HCT116 (cell line): ENCODE data around the gene MPV17L. TPM values are rescaled to one million over a fixed set of nuclear protein-coding genes. Genes with fewer than 3 reads are reported as not detected.
A peak's percentile ranks its signal among the peaks of the same experiment; 100 is the strongest.

Source experiments
- ATAC-seq: fragments of 200-7000 bp; cut with Tn5 transposase; 2 replicates; pipeline ENCODE4 v1.9.1; 2020; ENCODE audit warnings: mild to moderate bottlenecking, moderate library complexity
- BruUV-seq: library from RNA; stranded (reverse); fragments of 400-500 nt; replicated peaks from 2 replicates; lab custom pipeline; 2021; lab: Mats Ljungman, UMichigan
- CTCF ChIA-PET: fragments of 300-600 bp; sonication (Branson Sonifier 250); formaldehyde crosslinking; loops from one replicate; lab custom pipeline; 2021; ENCODE audit warnings: antibody characterized with exemption; lab: Charles Lee
- POLR2A ChIA-PET: fragments of 300-600, 350-600 bp; sonication (Branson Sonifier 250); formaldehyde crosslinking; loops from one replicate; lab custom pipeline; 2021; ENCODE audit warnings: antibody characterized with exemption; lab: Charles Lee
- RAD21 ChIA-PET, 2 experiments: fragments of 300-600 bp; sonication (Branson Sonifier 250); formaldehyde crosslinking; loops; one replicate each; lab custom pipeline; 2023; ENCODE audit warnings: low total read pairs in 2 of 2; ENCODE audit not compliant: uncharacterized antibody in 2 of 2, unreplicated experiment in 2 of 2, low non-redundant PET in 1 of 2; lab: Charles Lee
- DNase-seq: peaks from one replicate; pipeline ENCODE4 v3.0.0-alpha.2; 2010; ENCODE audit warnings: low read depth, low spot score
- H2AFZ ChIP-seq: fragments of 200-600 bp; shearing (Covaris generic), sonication (generic); 2 replicates; pipeline ENCODE4 v1.6.1; 2017; ENCODE audit warnings: low read depth, mixed run types, mixed read lengths, antibody characterized with exemption, low read length; ENCODE audit not compliant: poor library complexity, severe bottlenecking
- H3K27ac ChIP-seq: 2 replicates; pipeline ENCODE4 v1.5.1; 2012; ENCODE audit warnings: low read depth, low read length
- H3K27me3 ChIP-seq: fragments of 200-600 bp; sonication (generic); 2 replicates; pipeline ENCODE4 v1.6.1; 2016; ENCODE audit warnings: mixed run types, low read length, mixed read lengths; ENCODE audit not compliant: insufficient read depth
- H3K36me3 ChIP-seq, 2 experiments: fragments of 200-500 bp in 1 of 2; fragments of 200-600 bp in 1 of 2; sonication (Bioruptor generic) in 1 of 2; sonication (generic) in 1 of 2; 2 replicates each; pipeline versions ENCODE4 v1.5.1 to v1.6.1; 2014 to 2016; ENCODE audit warnings: low read length in 2 of 2, inconsistent platforms in 1 of 2, mixed read lengths in 1 of 2, mixed run types in 1 of 2; ENCODE audit not compliant: insufficient read depth in 2 of 2, control insufficient read depth in 1 of 2
- H3K4me1 ChIP-seq, 2 experiments: fragments of 200-600 bp in 1 of 2; sonication (generic) in 1 of 2; 2 replicates each; pipeline versions ENCODE4 v1.5.1 to v1.6.1; 2012 to 2017; ENCODE audit warnings: low read length in 2 of 2, inconsistent platforms in 1 of 2, mild to moderate bottlenecking in 1 of 2, mixed read lengths in 1 of 2, mixed run types in 1 of 2, moderate library complexity in 1 of 2; ENCODE audit not compliant: insufficient read depth in 2 of 2, control insufficient read depth in 1 of 2
- H3K4me2 ChIP-seq: fragments of 200-600 bp; sonication (generic); 2 replicates; pipeline ENCODE4 v1.6.1; 2017; ENCODE audit warnings: mixed run types, low read length, mixed read lengths
- H3K4me3 ChIP-seq, 2 experiments: fragments of 200-600 bp in 1 of 2; sonication (generic) in 1 of 2; replicated peaks in 1 of 2; 2 replicates each; pipeline ENCODE4 v1.5.1; 2011 to 2016; ENCODE audit warnings: low read length in 2 of 2, control low read depth in 1 of 2, low read depth in 1 of 2, mild to moderate bottlenecking in 1 of 2, mixed read lengths in 1 of 2, mixed run types in 1 of 2
- H3K79me2 ChIP-seq: fragments of 200-600 bp; sonication (generic); 2 replicates; pipeline ENCODE4 v1.6.1; 2017; ENCODE audit warnings: mild to moderate bottlenecking, mixed run types, low read length, moderate library complexity, mixed read lengths; ENCODE audit not compliant: insufficient read depth
- H3K9ac ChIP-seq: fragments of 200-600 bp; sonication (generic); 2 replicates; pipeline ENCODE4 v1.6.1; 2016; ENCODE audit warnings: low read length, mixed read lengths
- H3K9me2 ChIP-seq: fragments of 200-600 bp; sonication (generic), shearing (Covaris generic); 2 replicates; pipeline ENCODE4 v1.6.1; 2017; ENCODE audit warnings: mixed run types, mild to moderate bottlenecking, moderate library complexity; ENCODE audit not compliant: insufficient read depth
- H3K9me3 ChIP-seq, 2 experiments: fragments of 200-500 bp in 1 of 2; fragments of 200-600 bp in 1 of 2; sonication (Bioruptor generic) in 1 of 2; sonication (generic) in 1 of 2; 2 replicates each; pipeline ENCODE4 v1.6.1; 2014 to 2017; ENCODE audit warnings: low read length in 2 of 2, mixed read lengths in 2 of 2, inconsistent platforms in 1 of 2, low read depth in 1 of 2, mild to moderate bottlenecking in 1 of 2, mixed run types in 1 of 2, moderate library complexity in 1 of 2; ENCODE audit not compliant: control insufficient read depth in 1 of 2, insufficient read depth in 1 of 2
- H4K20me1 ChIP-seq: fragments of 200-600 bp; sonication (generic), shearing (Covaris generic); 2 replicates; pipeline ENCODE4 v1.6.1; 2017; ENCODE audit warnings: mixed run types, mild to moderate bottlenecking, moderate library complexity; ENCODE audit not compliant: insufficient read depth
- CBX3 ChIP-seq: IDR thresholded peaks from 2 replicates; pipeline ENCODE4 v1.6.1; 2012; ENCODE audit warnings: low read depth
- CEBPB ChIP-seq: IDR thresholded peaks from 2 replicates; pipeline ENCODE4 v1.6.1; 2012; ENCODE audit warnings: low read depth
- EGR1 ChIP-seq: IDR thresholded peaks from 2 replicates; pipeline ENCODE4 v1.6.1; 2012; ENCODE audit warnings: low read depth
- ELF1 ChIP-seq: IDR thresholded peaks from 2 replicates; pipeline ENCODE4 v1.6.1; 2012; ENCODE audit warnings: low read depth, borderline replicate concordance
- EZH2 ChIP-seq: fragments of 200-600 bp; sonication (generic); IDR thresholded peaks from 2 replicates; pipeline ENCODE4 v1.6.1; 2017; ENCODE audit warnings: antibody characterized with exemption, mixed run types
- EZH2phosphoT487 ChIP-seq: fragments of 200-600 bp; IDR thresholded peaks from 2 replicates; pipeline ENCODE4 v1.6.1; 2018; ENCODE audit warnings: antibody characterized with exemption, borderline replicate concordance
- FOSL1 ChIP-seq: IDR thresholded peaks from 2 replicates; pipeline ENCODE4 v1.6.1; 2012; ENCODE audit warnings: low read depth
- JUND ChIP-seq: IDR thresholded peaks from 2 replicates; pipeline ENCODE4 v1.6.1; 2012
- POLR2A ChIP-seq: IDR thresholded peaks from 2 replicates; pipeline ENCODE4 v1.7.0; 2011; ENCODE audit warnings: borderline replicate concordance; ENCODE audit not compliant: insufficient read depth, insufficient read length; ENCODE audit errors: extremely low read depth
- RAD21 ChIP-seq: IDR thresholded peaks from 2 replicates; pipeline ENCODE4 v1.6.1; 2012; ENCODE audit warnings: low read depth, mild to moderate bottlenecking
- SP1 ChIP-seq: IDR thresholded peaks from 2 replicates; pipeline ENCODE4 v1.6.1; 2012; ENCODE audit warnings: low read depth
- SRF ChIP-seq: IDR thresholded peaks from 2 replicates; pipeline ENCODE4 v1.6.1; 2012; ENCODE audit warnings: low read depth
- TCF7L2 ChIP-seq: IDR thresholded peaks from 2 replicates; pipeline ENCODE4 v1.7.0; 2011; ENCODE audit warnings: borderline replicate concordance, inconsistent platforms; ENCODE audit not compliant: insufficient read depth, insufficient read length; ENCODE audit errors: extremely low read depth
- YY1 ChIP-seq: IDR thresholded peaks from 2 replicates; pipeline ENCODE4 v1.6.1; 2011; ENCODE audit warnings: low read length, low read depth, moderate library complexity, mild to moderate bottlenecking; ENCODE audit not compliant: insufficient replicate concordance; ENCODE audit errors: extremely low read depth
- ZFX ChIP-seq: fragments of 450-650 bp; IDR thresholded peaks from 2 replicates; pipeline ENCODE4 v1.6.1; 2017
- ZNF274 ChIP-seq: fragments of 200-500 bp; sonication (Bioruptor generic); IDR thresholded peaks from 2 replicates; pipeline ENCODE4 v1.6.1; 2014; ENCODE audit warnings: mild to moderate bottlenecking, low read depth, low read length, inconsistent platforms
- intact Hi-C: fragments of 100-400 bp; cut with micrococcal nuclease; formaldehyde crosslinking; loops from 2 replicates; pipeline ENCODE4 v1.10.0; 2022
- total RNA-seq: library from RNA; stranded (reverse); gene quantifications from one replicate; pipeline ENCODE4 v1.2.1, GENCODE V29; 2021; ENCODE audit not compliant: unreplicated experiment
- TF ChIP-seq, protein P1 (sequence below): IDR thresholded peaks from 2 replicates; pipeline ENCODE4 v1.6.1; 2011; ENCODE audit warnings: mild to moderate bottlenecking, low read length, moderate library complexity; ENCODE audit not compliant: insufficient replicate concordance; ENCODE audit errors: extremely low read depth
- TF ChIP-seq, protein P2 (sequence below): IDR thresholded peaks from 2 replicates; pipeline ENCODE4 v1.6.1; 2012
- TF ChIP-seq, protein P3 (sequence below), 3 experiments: fragments of 200-600 bp in 1 of 3; sonication (generic) in 1 of 3; IDR thresholded peaks in 2 of 3; conservative IDR thresholded peaks in 1 of 3; 2 replicates each; pipeline ENCODE4 v1.5.1; 2012 to 2017; ENCODE audit warnings: low read depth in 2 of 3, low read length in 2 of 3, antibody characterized with exemption in 1 of 3, borderline replicate concordance in 1 of 3, control low read depth in 1 of 3, mild to moderate bottlenecking in 1 of 3, mixed read lengths in 1 of 3, mixed run types in 1 of 3, moderate library complexity in 1 of 3; ENCODE audit not compliant: insufficient read depth in 1 of 3
- TF ChIP-seq, protein P4 (sequence below): IDR thresholded peaks from 2 replicates; pipeline ENCODE4 v1.6.1; 2012; ENCODE audit warnings: low read depth

The MPV17L gene
- total RNA-seq, 1 experiment from 2014 or later = not detected

DNA sequence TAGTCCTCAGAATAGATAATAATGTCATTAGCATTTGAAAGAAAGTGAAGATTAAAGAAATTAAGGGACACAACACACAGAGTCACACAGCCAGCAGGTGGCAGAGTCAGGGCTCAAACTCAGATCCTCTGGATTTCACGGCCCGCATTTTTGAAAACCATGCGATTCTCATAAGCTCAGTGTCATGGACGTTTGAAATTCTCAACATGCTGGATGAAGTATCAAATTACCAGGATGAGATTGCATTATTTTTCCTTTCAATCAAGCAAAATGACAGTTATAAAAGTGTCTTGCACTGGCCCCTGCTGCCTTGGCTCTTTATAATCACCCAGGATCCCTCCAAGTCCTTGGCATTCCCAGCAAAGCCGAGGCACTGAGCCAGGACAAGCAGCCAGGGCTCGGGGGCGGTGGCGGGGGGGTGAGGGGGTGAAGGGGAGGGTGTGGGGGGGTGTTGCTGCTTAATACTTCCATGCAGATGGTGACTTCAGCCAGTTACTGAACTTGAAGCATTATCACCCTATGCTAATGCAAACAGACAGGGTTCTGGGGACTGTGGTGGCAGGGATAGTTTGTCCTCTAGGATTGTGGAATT lies 32.2 kb downstream of the MPV17L start:
- ChIA-PET POLR2A (interaction anchor here (0.9 kb wide), 1 partner anchor 10 kb away, joined by 4 read pairs; no protein-coding TSS in a partner anchor), RAD21 (interaction anchor here (0.7 to 1.0 kb wide), 2 partner anchors 123 to 330 kb away, joined by 3 to 5 read pairs; no protein-coding TSS in a partner anchor), CTCF (interaction anchor here (0.7 to 1.6 kb wide), 15 partner anchors 9 to 123 kb away, joined by 3 to 9 read pairs (median 4); no protein-coding TSS in a partner anchor)
- Histone ChIP-seq H3K27ac (0 out of 2 replicates have a peak overlapping the region, but pooled peaks have one; percentile 30), H2AFZ (peak overlapping the region; percentile 93), H3K79me2 (no peaks in the 10 kb centered on the region), H3K4me2 (peak overlapping the region; percentile 48), H3K27me3 (no peaks in the 10 kb centered on the region), H3K4me3 (no peak overlapping the region), H4K20me1 (no peaks in the 10 kb centered on the region), H3K9me3 (no peaks in the 10 kb centered on the region), H3K4me1 (peaks cover 5 to 9% of the 10 kb centered on the region in 2 experiments; a peak in 3 of 4 replicates), H3K36me3 (no peaks in the 10 kb centered on the region), H3K9me2 (no peaks in the 10 kb centered on the region), H3K9ac (no peak overlapping the region)
- DNase-seq (peak; percentile 50), ATAC-seq (peak; percentile 88)
- intact Hi-C loops = no loop called here
- no TSS peak for BruUV-seq
- TF ChIP-seq SRF = no peak
- TF ChIP-seq TCF7L2 = no peak
- TF ChIP-seq YY1 = peak; percentile 35
- TF ChIP-seq, protein P1, sequence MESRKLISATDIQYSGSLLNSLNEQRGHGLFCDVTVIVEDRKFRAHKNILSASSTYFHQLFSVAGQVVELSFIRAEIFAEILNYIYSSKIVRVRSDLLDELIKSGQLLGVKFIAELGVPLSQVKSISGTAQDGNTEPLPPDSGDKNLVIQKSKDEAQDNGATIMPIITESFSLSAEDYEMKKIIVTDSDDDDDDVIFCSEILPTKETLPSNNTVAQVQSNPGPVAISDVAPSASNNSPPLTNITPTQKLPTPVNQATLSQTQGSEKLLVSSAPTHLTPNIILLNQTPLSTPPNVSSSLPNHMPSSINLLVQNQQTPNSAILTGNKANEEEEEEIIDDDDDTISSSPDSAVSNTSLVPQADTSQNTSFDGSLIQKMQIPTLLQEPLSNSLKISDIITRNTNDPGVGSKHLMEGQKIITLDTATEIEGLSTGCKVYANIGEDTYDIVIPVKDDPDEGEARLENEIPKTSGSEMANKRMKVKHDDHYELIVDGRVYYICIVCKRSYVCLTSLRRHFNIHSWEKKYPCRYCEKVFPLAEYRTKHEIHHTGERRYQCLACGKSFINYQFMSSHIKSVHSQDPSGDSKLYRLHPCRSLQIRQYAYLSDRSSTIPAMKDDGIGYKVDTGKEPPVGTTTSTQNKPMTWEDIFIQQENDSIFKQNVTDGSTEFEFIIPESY = no peak
- TF ChIP-seq RAD21 = peak; percentile 78
- no peak for TF ChIP-seq ELF1
- no peak for TF ChIP-seq EZH2
- TF ChIP-seq EGR1 = no peak
- TF ChIP-seq, protein P2, sequence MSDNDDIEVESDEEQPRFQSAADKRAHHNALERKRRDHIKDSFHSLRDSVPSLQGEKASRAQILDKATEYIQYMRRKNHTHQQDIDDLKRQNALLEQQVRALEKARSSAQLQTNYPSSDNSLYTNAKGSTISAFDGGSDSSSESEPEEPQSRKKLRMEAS = peak; percentile 74
- no peak for TF ChIP-seq JUND
- no peak for TF ChIP-seq CEBPB
- TF ChIP-seq POLR2A = no peak
- no peak for TF ChIP-seq EZH2phosphoT487
- peak; percentile 43; the same call in 1 of the 2 replicates for TF ChIP-seq CBX3
- no peak for TF ChIP-seq ZFX
- TF ChIP-seq, protein P3, sequence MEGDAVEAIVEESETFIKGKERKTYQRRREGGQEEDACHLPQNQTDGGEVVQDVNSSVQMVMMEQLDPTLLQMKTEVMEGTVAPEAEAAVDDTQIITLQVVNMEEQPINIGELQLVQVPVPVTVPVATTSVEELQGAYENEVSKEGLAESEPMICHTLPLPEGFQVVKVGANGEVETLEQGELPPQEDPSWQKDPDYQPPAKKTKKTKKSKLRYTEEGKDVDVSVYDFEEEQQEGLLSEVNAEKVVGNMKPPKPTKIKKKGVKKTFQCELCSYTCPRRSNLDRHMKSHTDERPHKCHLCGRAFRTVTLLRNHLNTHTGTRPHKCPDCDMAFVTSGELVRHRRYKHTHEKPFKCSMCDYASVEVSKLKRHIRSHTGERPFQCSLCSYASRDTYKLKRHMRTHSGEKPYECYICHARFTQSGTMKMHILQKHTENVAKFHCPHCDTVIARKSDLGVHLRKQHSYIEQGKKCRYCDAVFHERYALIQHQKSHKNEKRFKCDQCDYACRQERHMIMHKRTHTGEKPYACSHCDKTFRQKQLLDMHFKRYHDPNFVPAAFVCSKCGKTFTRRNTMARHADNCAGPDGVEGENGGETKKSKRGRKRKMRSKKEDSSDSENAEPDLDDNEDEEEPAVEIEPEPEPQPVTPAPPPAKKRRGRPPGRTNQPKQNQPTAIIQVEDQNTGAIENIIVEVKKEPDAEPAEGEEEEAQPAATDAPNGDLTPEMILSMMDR (IDR thresholded peaks at IDR 0.05 in 2 of 3, conservative IDR thresholded peaks at IDR 0.05 in 1 of 3; ENCODE audit: borderline replicate concordance in 1 of 3, insufficient read depth in 1 of 3, low read depth in 2 of 3, low read length in 2 of 3) = peak; percentile 65 to 78 (median 65)
- no peak for TF ChIP-seq FOSL1
- TF ChIP-seq, protein P4, sequence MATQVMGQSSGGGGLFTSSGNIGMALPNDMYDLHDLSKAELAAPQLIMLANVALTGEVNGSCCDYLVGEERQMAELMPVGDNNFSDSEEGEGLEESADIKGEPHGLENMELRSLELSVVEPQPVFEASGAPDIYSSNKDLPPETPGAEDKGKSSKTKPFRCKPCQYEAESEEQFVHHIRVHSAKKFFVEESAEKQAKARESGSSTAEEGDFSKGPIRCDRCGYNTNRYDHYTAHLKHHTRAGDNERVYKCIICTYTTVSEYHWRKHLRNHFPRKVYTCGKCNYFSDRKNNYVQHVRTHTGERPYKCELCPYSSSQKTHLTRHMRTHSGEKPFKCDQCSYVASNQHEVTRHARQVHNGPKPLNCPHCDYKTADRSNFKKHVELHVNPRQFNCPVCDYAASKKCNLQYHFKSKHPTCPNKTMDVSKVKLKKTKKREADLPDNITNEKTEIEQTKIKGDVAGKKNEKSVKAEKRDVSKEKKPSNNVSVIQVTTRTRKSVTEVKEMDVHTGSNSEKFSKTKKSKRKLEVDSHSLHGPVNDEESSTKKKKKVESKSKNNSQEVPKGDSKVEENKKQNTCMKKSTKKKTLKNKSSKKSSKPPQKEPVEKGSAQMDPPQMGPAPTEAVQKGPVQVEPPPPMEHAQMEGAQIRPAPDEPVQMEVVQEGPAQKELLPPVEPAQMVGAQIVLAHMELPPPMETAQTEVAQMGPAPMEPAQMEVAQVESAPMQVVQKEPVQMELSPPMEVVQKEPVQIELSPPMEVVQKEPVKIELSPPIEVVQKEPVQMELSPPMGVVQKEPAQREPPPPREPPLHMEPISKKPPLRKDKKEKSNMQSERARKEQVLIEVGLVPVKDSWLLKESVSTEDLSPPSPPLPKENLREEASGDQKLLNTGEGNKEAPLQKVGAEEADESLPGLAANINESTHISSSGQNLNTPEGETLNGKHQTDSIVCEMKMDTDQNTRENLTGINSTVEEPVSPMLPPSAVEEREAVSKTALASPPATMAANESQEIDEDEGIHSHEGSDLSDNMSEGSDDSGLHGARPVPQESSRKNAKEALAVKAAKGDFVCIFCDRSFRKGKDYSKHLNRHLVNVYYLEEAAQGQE = no peak
- TF ChIP-seq ZNF274 = no peak
- TF ChIP-seq SP1 = no peak
